ENCODE measurements around the gene ERI3.
A peak's percentile ranks its signal among the peaks of the same experiment; 100 is the strongest.

- TF ChIP-seq GTF2F1 (IDR thresholded peaks at IDR 0.05; ENCODE audit: low read depth, low read length) = no peak
- peak; percentile 38 for TF ChIP-seq ZFP36 (IDR thresholded peaks at IDR 0.05; ENCODE audit: low read depth, low read length, partially characterized antibody)
- TF ChIP-seq PCBP1 (IDR thresholded peaks at IDR 0.05; ENCODE audit: low read depth, low read length, poor library complexity, severe bottlenecking) = no peak
- no peak for TF ChIP-seq TBP (optimal IDR thresholded peaks at IDR 0.05; ENCODE audit: low read depth, low read length)
- no peak for TF ChIP-seq NR3C1 (CRISPR knock-in tag; IDR thresholded peaks at IDR 0.05)
- TF ChIP-seq HBP1 (CRISPR knock-in tag; IDR thresholded peaks at IDR 0.05) = no peak
- peak; percentile 43 to 59 (median 50) for TF ChIP-seq CTCF (IDR thresholded peaks at IDR 0.05 in 2 of 3, conservative IDR thresholded peaks at IDR 0.05 in 1 of 3; ENCODE audit: insufficient read depth in 2 of 3, low read depth in 1 of 3, low read length in 3 of 3)
- TF ChIP-seq ILK (tag; IDR thresholded peaks at IDR 0.05; ENCODE audit: borderline replicate concordance, low read depth) = no peak
These were observed 64.6 kb downstream of the ERI3 start for GRCh38 chr1:44290250-44291094.
